Fibroblast of the aortic adventitia (primary cell): ENCODE results near the gene FREM1. TPM values are rescaled to one million over a fixed set of nuclear protein-coding genes. Genes with fewer than 3 reads are reported as not detected.

ENCODE experiments used
- DNase-seq: peaks from one replicate; pipeline ENCODE4 v3.0.0-alpha.2; 2010; ENCODE audit warnings: low read depth
- H3K4me3 ChIP-seq: 2 replicates; pipeline ENCODE4 v1.5.1; 2011; ENCODE audit warnings: low read depth, mild to moderate bottlenecking, control low read depth, low read length, moderate library complexity
- CTCF ChIP-seq: IDR thresholded peaks from 2 replicates; pipeline ENCODE4 v1.5.1; 2011; ENCODE audit warnings: mild to moderate bottlenecking, low read length, control low read depth, inconsistent platforms; ENCODE audit not compliant: insufficient read depth
- total RNA-seq: library from RNA; depleted of rRNA; stranded (reverse); fragments of >200 nt; gene quantifications from 2 replicates; pipeline ENCODE4 v1.2.3, GENCODE V29; 2012; ENCODE audit warnings: low replicate concordance

The FREM1 gene
- total RNA-seq, 1 donor = 0.45 TPM

- TF ChIP-seq CTCF = no peak
- no peak for DNase-seq
These were observed 148.6 kb downstream of the FREM1 start for GRCh38 chr9:14761584-14761983.

DNA sequence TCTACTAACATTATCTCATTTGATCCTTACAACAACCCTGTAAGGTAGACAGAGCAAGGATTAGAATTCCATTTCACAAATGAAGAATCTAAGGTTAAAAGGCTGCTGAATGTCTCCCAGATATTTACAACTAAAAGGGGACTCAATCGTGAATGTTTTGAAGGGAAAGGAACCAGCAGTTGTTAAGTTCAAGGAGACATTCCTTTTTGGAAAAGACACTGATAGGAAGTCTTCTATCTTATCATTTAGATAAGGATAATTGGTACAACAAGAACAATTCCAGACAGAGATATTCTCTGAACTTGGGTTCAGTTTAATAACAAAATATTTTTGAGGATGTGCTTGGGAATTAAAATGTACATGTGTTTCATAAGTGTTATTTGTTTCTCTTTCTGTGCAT, 150.2 kb downstream of the FREM1 start:
- TF ChIP-seq CTCF = no peak
- H3K4me3 ChIP-seq = no peak overlapping the region
- no peak for DNase-seq

More at GRCh38 chr9:14761584-14761983, 148.6 kb downstream of the FREM1 start:
- no peak overlapping the region for H3K4me3 ChIP-seq

DNA sequence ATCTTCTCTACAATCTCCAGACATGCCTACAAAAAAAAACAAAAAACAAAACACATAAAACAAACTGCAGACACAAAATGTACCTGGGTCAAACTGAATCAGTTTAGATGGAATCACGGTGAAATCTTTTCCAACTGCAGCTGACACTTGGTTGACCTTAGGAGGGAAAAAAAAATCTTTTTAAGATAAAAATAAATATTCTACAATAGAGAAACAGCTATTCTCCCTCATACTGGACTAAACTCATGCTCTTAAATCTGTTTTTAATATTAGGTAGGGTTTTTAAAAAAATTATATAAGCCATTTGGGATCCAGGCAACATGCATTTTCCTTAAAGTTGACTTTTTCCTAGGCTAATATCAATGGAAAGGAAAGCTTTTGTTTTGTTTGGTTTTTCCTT, 153.9 kb downstream of the FREM1 start:
- no peak for TF ChIP-seq CTCF
- DNase-seq = no peak
- no peak overlapping the region for H3K4me3 ChIP-seq

GRCh38 chr9:14752871-14753270, 157.4 kb downstream of the FREM1 start:
- no peak for TF ChIP-seq CTCF
- H3K4me3 ChIP-seq = no peak overlapping the region
- DNase-seq = no peak

- no peak for TF ChIP-seq CTCF
- H3K4me3 ChIP-seq = no peak overlapping the region
- DNase-seq = no peak
These were observed 158.0 kb downstream of the FREM1 start for GRCh38 chr9:14752271-14752670.

- DNase-seq = no peak
- TF ChIP-seq CTCF = no peak
- no peak overlapping the region for H3K4me3 ChIP-seq
These were observed 159.4 kb downstream of the FREM1 start for GRCh38 chr9:14750821-14751220.

DNA sequence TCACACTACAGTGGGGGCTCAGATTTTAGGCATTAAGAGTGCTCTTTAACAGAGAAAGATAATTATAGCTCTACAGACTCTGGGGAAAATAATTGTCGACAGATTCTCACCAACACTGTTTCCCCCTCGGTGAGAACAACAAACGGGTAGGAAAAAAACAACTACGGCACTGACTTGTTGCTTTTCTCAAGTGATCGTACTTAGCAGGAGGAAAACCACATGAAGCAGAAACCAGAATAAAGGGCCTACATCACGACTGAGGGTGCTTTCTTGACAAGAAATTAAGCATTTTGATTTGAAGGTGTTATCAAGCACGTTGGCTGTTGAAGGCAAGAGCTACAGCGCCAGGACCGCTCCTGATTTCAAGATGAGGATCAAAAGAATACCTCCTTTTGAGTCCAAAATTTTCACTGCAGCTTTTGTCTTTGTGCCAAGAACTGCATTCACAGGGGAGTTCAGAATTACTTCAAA, 160.5 kb downstream of the FREM1 start:
- DNase-seq = no peak
- no peak for TF ChIP-seq CTCF
- no peak overlapping the region for H3K4me3 ChIP-seq
